ENCODE measurements around the gene SCAMP3.

The SCAMP3 gene

DNA sequence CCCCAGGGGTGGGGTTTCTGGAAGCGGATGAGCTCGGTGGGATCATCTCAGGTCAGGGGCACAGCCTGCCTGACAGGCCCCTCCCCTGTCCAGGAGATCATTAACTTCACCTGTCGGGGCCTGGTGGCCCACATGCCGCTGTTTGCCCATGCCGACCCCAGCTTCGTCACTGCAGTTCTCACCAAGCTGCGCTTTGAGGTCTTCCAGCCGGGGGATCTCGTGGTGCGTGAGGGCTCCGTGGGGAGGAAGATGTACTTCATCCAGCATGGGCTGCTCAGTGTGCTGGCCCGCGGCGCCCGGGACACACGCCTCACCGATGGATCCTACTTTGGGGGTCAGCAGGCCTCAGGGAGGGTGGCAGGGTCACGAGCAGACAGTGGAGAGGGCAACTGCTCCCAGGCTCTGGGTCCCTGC is 23.5 kb upstream of the SCAMP3 start:
- Histone ChIP-seq H3K4me1 (ENCODE audit: insufficient read depth, poor library complexity, severe bottlenecking) (no peaks in the 10 kb centered on the region), H3K4me3 (ENCODE audit: severe bottlenecking) (no peak overlapping the region), H3K9me3 (ENCODE audit: severe bottlenecking) (no peaks in the 10 kb centered on the region), H3K27ac (ENCODE audit: poor library complexity, severe bottlenecking) (no peak overlapping the region), H3K27me3 (ENCODE audit: insufficient read depth, poor library complexity, severe bottlenecking) (no peaks in the 10 kb centered on the region), H3K36me3 (ENCODE audit: low read depth) (no peaks in the 10 kb centered on the region)
- TF ChIP-seq, protein P1, sequence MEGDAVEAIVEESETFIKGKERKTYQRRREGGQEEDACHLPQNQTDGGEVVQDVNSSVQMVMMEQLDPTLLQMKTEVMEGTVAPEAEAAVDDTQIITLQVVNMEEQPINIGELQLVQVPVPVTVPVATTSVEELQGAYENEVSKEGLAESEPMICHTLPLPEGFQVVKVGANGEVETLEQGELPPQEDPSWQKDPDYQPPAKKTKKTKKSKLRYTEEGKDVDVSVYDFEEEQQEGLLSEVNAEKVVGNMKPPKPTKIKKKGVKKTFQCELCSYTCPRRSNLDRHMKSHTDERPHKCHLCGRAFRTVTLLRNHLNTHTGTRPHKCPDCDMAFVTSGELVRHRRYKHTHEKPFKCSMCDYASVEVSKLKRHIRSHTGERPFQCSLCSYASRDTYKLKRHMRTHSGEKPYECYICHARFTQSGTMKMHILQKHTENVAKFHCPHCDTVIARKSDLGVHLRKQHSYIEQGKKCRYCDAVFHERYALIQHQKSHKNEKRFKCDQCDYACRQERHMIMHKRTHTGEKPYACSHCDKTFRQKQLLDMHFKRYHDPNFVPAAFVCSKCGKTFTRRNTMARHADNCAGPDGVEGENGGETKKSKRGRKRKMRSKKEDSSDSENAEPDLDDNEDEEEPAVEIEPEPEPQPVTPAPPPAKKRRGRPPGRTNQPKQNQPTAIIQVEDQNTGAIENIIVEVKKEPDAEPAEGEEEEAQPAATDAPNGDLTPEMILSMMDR (IDR thresholded peaks at IDR 0.05; ENCODE audit: poor library complexity, severe bottlenecking): no peak
- DNase-seq (ENCODE audit: low spot score): no peak
- no peak for ATAC-seq (ENCODE audit: low read depth)

DNA sequence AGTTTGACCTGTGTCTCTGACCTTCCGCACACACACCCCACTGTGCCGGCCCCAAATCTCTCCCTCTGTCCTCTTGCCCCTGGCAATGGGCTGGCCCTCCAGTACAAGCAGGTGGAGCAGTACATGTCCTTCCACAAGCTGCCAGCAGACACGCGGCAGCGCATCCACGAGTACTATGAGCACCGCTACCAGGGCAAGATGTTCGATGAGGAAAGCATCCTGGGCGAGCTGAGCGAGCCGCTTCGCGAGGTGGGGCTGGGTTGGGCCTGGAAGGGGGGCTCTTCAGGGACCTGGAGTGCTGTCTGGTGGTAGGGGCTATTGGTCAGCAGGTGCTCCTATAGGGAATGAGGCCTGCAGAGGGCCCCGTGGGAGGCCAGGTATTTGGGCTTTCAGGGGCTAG is 22.9 kb upstream of the SCAMP3 start:
- TF ChIP-seq, protein P1 (IDR thresholded peaks at IDR 0.05; ENCODE audit: poor library complexity, severe bottlenecking): no peak
- Histone ChIP-seq H3K27me3 (ENCODE audit: insufficient read depth, poor library complexity, severe bottlenecking) (no peaks in the 10 kb centered on the region), H3K27ac (ENCODE audit: poor library complexity, severe bottlenecking) (no peak overlapping the region), H3K36me3 (ENCODE audit: low read depth) (no peaks in the 10 kb centered on the region), H3K4me3 (ENCODE audit: severe bottlenecking) (no peak overlapping the region), H3K9me3 (ENCODE audit: severe bottlenecking) (no peaks in the 10 kb centered on the region), H3K4me1 (ENCODE audit: insufficient read depth, poor library complexity, severe bottlenecking) (no peaks in the 10 kb centered on the region)
- no peak for ATAC-seq (ENCODE audit: low read depth)
- DNase-seq (ENCODE audit: low spot score): no peak

DNA sequence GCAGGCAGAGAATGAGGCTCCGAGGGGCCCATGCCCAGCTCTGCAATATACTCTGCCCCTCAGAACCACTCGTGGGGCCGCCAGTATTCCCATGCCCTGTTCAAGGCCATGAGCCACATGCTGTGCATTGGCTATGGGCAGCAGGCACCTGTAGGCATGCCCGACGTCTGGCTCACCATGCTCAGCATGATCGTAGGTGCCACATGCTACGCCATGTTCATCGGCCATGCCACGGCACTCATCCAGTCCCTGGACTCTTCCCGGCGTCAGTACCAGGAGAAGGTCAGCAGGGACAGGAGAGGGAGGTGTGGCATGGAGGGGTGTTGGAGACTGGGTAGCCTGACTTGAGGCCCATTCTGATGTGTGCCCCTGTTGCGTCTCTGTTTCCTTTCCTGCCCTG is 22.3 kb upstream of the SCAMP3 start:
- Histone ChIP-seq H3K9me3 (ENCODE audit: severe bottlenecking) (no peaks in the 10 kb centered on the region), H3K27ac (ENCODE audit: poor library complexity, severe bottlenecking) (no peak overlapping the region), H3K36me3 (ENCODE audit: low read depth) (no peaks in the 10 kb centered on the region), H3K27me3 (ENCODE audit: insufficient read depth, poor library complexity, severe bottlenecking) (no peaks in the 10 kb centered on the region), H3K4me1 (ENCODE audit: insufficient read depth, poor library complexity, severe bottlenecking) (no peaks in the 10 kb centered on the region), H3K4me3 (ENCODE audit: severe bottlenecking) (no peak overlapping the region)
- ATAC-seq (ENCODE audit: low read depth) (no peak), DNase-seq (ENCODE audit: low spot score) (no peak)
- TF ChIP-seq, protein P1 (IDR thresholded peaks at IDR 0.05; ENCODE audit: poor library complexity, severe bottlenecking): no peak

DNA sequence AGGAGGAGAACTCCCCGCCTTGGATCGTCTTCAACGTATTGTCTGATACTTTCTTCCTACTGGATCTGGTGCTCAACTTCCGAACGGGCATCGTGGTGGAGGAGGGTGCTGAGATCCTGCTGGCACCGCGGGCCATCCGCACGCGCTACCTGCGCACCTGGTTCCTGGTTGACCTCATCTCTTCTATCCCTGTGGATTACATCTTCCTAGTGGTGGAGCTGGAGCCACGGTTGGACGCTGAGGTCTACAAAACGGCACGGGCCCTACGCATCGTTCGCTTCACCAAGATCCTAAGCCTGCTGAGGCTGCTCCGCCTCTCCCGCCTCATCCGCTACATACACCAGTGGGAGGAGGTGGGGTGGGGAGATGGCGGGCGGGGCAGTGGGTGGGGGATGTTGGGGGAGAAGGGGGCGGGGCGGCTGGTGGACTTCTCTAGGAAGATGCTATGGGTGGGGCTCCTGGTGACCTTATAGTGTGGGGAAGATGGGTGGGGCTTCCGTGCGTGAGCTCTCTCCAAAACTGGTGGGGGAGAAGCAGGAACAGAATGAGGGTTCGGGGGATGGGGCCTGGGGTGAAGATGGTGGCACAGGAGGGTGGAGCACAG is 20.4 kb upstream of the SCAMP3 start:
- TF ChIP-seq, protein P1 (IDR thresholded peaks at IDR 0.05; ENCODE audit: poor library complexity, severe bottlenecking): no peak
- ATAC-seq (ENCODE audit: low read depth): no peak
- Histone ChIP-seq H3K4me3 (ENCODE audit: severe bottlenecking) (no peak overlapping the region), H3K27me3 (ENCODE audit: insufficient read depth, poor library complexity, severe bottlenecking) (no peaks in the 10 kb centered on the region), H3K4me1 (ENCODE audit: insufficient read depth, poor library complexity, severe bottlenecking) (no peaks in the 10 kb centered on the region), H3K36me3 (ENCODE audit: low read depth) (no peaks in the 10 kb centered on the region), H3K9me3 (ENCODE audit: severe bottlenecking) (no peaks in the 10 kb centered on the region), H3K27ac (ENCODE audit: poor library complexity, severe bottlenecking) (no peak overlapping the region)
- DNase-seq (ENCODE audit: low spot score): no peak

DNA sequence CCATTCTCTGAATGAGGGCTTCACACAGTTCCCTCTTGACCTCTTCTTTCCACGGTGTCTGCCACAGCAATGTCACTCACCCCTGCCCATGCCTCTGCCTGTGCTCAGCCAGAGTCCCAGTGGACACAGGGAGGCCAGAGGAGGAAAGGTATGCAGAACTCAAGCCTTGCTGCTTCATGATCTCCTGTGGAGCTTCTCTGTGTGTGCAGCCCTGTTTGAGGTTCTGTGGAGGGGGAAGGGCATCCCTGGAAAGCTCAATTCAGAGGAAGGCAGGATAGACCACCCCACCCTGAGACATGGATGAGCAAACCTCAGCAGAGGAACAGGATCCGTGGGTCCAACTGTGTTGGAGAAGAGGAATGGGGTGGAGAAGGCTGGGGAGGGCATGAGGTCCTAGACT is 17.1 kb upstream of the SCAMP3 start:
- ATAC-seq (ENCODE audit: low read depth) (no peak), DNase-seq (ENCODE audit: low spot score) (no peak)
- TF ChIP-seq, protein P1 (IDR thresholded peaks at IDR 0.05; ENCODE audit: poor library complexity, severe bottlenecking): no peak
- no peaks in the 10 kb centered on the region for H3K36me3 ChIP-seq (ENCODE audit: low read depth)
- H3K4me1 ChIP-seq (ENCODE audit: insufficient read depth, poor library complexity, severe bottlenecking): no peaks in the 10 kb centered on the region
- no peak overlapping the region for H3K4me3 ChIP-seq (ENCODE audit: severe bottlenecking)
- H3K9me3 ChIP-seq (ENCODE audit: severe bottlenecking): no peaks in the 10 kb centered on the region
- H3K27me3 ChIP-seq (ENCODE audit: insufficient read depth, poor library complexity, severe bottlenecking): no peaks in the 10 kb centered on the region
- H3K27ac ChIP-seq (ENCODE audit: poor library complexity, severe bottlenecking): no peak overlapping the region

Measured in RWPE2 (cell line).